Measurements from ENCODE around the gene RPL18A.
"Not testable (repeated sequence)": the region's sequence is repeated elsewhere in the genome, so short reads cannot be mapped to it uniquely, and the experiment has no call there.

The RPL18A gene

GRCh38 chr19:17866964-17867486, 7.3 kb downstream of the RPL18A start:
- peak; percentile 64 for DNase-seq

GRCh38 chr19:17868669-17869068, 9.0 kb downstream of the RPL18A start:
- DNase-seq: no peak

- DNase-seq: no peak
These were observed 9.5 kb downstream of the RPL18A start for GRCh38 chr19:17869114-17869608.

- no peak for DNase-seq
These were observed 11.5 kb downstream of the RPL18A start for GRCh38 chr19:17871032-17871877.

GRCh38 chr19:17871878-17872250, 12.2 kb downstream of the RPL18A start, which contains the start of gene SLC5A5:
Gene SLC5A5, plus strand, starts transcription at chr19:17871945. Its CDS starts 375 bp downstream, at chr19:17872320.
- DNase-seq: peak; percentile 65

DNA sequence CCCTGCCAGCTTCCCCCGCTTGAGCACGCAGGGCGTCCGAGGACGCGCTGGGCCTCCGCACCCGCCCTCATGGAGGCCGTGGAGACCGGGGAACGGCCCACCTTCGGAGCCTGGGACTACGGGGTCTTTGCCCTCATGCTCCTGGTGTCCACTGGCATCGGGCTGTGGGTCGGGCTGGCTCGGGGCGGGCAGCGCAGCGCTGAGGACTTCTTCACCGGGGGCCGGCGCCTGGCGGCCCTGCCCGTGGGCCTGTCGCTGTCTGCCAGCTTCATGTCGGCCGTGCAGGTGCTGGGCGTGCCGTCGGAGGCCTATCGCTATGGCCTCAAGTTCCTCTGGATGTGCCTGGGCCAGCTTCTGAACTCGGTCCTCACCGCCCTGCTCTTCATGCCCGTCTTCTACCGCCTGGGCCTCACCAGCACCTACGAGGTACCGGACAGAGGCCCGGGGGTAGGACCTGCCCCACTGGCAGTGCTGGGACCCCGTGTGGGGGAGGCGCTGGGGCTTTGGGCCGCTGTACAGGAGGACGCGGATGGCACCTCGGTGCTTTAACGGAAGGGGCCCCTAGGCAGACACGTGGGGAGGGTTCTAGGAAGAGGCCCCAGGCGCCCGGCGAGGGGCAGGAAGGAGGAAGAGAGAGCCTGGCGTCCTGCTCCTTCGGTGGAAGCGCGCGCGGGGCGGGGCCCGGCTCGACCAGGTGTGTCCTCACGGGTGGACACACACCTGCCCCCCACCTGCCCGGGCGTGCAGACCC, 12.7 kb downstream of the RPL18A start:
- DNase-seq: peak; percentile 68

DNA sequence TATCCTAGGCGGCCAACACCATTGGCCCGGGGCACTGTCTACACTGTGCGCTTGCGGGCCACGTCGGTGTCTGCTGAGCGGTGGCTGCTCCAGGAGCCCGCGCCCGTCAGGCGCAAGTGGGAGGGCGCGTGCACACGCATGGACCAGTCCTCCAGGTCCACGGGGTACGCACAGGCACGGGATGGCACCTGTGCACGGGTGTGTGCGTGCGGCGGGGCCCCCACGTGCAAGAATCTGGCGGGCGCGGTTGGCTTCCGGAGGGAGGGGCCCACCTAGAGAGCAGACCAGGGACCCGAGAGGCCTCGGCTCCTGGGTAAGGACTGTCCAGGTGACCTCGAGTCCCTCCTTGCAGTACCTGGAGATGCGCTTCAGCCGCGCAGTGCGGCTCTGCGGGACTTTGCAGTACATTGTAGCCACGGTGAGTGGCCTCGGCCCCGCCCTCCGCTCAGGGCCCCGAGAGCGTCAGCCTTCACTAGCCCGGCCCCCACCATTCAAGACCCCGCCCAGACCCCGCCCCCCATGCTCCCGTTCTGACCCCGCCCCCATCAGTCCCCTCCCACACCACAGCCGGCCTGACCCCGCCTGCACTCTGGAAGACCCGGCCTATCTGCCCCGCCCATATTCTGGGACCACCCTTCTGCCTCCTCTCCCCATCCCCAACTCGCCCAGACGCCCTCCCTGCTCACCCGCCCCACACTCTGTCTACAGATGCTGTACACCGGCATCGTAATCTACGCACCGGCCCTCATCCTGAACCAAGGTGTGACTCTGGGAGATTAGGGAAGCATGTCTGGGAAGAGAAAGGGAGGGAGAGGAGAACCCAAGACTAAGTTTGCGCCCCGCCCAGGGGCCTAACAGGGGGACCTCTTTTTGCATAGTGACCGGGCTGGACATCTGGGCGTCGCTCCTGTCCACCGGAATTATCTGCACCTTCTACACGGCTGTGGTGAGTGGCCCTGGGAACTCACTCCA, 14.4 kb downstream of the RPL18A start:
- DNase-seq: peak; percentile 79

DNA sequence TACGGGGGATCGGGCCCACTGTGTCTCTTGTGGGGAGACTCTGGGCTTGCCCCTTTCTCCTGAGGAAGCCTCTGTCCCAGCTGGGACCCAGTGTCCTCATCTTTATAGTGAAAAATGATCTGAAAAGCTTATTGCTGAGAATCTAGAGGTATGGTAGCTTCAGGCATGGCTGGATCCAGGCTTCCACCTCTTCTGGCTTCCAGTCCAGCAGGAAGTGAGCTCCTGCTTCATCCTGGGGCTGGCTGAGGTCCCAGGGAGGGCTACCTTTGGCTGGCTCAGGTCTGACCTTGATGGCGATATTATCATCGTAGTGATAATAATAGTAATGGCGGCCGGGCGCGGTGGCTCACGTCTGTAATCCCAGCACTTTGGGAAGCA, 15.0 kb downstream of the RPL18A start:
- DNase-seq: no peak

DNA sequence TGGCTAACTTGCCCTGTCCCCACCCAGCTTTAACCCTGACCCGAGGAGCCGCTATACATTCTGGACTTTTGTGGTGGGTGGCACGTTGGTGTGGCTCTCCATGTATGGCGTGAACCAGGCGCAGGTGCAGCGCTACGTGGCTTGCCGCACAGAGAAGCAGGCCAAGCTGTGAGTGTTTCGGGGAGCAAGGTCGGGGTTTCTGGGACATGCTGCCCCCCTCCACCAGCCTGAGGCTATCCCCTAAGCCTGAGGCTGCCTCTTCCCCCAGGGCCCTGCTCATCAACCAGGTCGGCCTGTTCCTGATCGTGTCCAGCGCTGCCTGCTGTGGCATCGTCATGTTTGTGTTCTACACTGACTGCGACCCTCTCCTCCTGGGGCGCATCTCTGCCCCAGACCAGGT, 18.0 kb downstream of the RPL18A start:
- DNase-seq: no peak

DNA sequence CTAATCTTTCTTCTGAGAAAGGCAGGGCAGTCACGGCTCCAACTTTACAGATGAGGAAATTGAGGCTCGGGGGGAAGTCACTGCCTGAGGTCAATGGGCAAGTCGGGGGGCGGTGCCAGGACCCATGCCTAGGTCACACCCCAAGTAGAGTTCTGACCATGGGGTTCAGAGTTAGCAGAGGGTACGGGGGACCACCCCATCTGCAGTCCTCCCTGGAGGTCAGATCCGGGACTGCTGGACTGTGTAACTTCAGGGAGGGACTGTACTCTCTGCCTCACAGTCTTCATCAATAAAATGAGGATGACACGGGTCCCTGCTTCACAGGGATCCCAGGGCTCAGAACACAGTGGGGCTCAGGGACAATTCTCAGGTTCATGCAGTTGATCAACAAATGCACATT, 19.8 kb downstream of the RPL18A start:
- no peak for DNase-seq

DNA sequence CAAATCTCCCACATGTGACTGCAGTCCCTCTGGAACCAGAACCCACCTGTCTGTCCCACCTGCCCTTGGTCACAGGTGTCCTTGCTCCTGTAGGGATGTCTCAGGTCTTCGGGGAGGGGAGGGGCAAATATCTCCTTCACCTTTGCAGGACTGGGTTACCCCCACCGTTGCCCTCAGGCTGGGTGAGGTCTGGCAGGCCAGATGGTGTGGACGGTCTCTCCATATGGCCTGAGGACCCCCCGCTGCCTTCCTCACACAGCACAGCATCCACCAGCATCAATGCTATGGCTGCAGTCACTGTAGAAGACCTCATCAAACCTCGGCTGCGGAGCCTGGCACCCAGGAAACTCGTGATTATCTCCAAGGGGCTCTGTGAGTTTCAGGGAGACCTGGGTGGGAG, 22.0 kb downstream of the RPL18A start:
- no peak for DNase-seq

GRCh38 chr19:17883627-17884410, 24.1 kb downstream of the RPL18A start:
- DNase-seq: no peak

DNA sequence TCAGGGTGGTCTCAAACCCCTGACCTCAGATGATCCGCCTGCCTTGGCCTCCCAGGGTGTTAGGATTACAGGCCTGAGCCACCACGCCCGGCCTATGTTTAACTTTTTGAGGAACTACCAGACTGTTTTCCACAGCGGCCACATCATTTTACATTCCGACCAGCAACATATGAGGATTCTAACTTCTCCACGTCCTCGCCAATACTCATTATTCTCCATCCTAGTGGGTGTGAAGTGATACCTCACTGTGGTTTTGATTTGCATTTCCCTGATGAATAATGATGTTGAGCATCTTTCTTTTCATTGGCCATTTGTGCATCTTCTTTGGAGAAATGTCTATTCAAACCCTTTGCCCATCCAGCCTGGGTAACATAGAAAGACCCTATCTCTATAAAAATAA, 26.8 kb downstream of the RPL18A start:
- no peak for DNase-seq

DNA sequence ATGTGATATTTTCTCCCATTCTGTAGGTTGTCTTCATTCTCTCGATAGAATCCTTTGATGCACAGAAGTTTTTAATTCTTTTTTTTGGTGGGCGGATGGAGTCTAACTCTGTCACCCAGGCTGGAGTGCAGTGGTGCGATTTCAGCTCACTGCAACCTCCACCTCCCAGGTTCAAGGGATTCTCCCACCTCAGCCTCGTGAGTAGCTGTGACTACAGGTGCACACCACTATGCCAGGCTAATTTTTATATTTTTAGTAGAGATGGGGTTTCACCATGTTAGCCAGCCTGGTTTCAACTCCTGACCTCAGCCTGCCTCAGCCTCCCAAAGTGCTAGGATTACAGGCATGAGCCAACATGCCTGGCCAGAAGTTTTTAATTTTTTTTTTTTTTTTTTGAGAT, 27.5 kb downstream of the RPL18A start:
- DNase-seq: not testable (repeated sequence)

DNA sequence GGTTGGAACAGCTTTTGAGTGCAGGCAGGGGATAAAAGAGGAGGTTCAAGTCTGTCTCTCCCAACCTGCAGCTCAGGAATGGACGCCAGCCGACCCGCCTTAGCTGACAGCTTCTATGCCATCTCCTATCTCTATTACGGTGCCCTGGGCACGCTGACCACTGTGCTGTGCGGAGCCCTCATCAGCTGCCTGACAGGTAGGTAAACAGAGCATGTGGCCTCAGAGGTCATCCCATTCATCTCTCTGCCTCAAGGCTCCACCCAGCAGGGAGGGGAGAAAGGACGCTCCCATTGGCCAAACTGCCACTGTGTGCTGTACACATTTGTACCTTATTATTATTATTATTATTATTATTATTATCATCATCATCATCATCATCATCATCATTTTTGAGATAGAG, 28.6 kb downstream of the RPL18A start:
- DNase-seq: no peak

DNA sequence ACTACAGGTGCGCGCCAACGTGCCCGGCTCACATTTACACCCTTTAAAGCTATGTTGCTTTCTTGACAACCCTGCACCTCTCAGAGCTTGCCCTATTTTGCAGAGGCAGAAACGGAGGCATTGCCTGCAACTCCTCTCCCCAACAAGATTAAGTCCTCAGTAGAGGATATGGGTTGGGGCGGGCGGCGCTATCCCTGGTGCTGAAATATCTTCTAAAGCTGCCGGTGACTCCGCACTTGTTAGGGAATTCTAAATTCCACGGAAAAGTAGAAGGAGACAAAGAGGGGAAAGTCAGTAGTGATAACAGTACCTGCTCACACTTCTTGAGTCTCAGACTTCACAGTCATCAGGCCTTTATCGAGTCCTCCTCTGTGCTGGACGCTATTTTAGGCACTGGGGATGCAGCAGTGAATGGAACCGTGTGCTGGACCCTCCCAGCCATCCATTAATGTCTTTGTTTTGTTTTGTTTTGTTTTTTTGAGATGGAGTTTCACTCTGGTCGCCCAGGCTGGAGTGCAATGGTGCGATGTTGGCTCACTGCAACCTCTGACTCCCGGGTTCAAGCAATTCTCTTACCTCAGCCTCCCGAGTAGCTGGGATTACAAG, 30.0 kb downstream of the RPL18A start:
- DNase-seq: no peak

DNA sequence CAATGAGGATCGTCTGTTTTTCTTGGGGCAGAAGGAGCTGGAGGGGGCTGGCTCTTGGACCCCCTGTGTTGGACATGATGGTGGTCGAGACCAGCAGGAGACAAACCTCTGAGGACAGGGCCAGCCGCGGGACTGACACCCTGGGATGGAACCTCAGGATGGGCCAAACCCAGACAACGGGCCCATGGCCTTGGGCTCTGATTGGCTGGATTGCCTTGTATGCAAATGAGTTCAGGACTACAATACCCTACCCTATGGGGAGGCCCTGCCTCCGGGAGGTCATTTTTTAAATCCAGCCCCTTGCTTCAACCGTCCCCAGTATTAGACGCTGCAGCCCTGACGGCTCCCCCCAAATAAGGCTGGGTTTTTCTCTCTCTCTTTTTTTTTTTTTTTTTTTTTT, 34.1 kb downstream of the RPL18A start:
- DNase-seq: no peak

DNA sequence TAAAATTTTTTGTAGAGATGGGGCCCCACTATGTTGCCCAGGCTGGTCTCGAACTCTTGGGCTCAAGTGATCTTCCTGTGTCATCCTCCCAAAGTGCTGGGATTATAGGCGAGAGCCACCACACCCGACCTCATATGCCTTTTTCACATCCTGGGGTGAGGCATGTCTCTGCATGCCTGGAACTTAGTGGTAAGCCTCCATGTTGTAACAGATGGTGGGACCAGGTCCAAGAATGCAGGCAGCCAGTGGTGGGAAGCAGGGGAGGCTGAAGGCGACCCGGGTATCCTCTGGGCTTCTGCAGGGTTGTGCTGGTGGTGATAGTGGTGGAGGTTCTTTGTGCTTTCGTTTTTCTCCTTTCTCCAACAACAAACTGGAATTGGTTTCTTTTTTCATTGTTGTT, 43.0 kb downstream of the RPL18A start:
- no peak for DNase-seq

DNA sequence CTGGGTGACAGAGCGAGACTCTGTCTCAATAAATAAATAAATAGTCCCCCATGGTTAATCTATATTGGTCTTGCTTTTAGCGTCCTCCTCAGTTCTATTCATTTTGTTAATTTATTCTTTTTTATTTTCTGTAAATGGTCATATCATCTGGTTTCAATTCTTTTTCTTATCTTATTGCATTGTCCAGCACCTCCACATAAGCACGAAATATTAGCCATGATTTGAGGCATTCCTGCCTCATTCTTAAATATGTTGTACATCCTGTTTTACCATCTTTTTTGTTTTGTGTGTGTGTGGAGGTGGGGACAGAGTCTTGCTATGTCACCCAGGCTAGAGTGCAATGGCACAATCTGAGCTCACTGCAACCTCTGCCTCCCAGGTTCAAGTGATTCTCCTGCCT, 48.5 kb downstream of the RPL18A start:
- no peak for DNase-seq

- DNase-seq: no peak
These were observed 49.5 kb downstream of the RPL18A start for GRCh38 chr19:17909003-17909732.

Measured in DMS53 (cell line).